Measurements from ENCODE around the gene KRT74. TPM values are rescaled to one million over a fixed set of nuclear protein-coding genes. Genes with fewer than 3 reads are reported as not detected.

Gene KRT74
- total and polyA plus RNA-seq, 2 experiments from 2014 or later = not detected

GRCh38 chr12:52591521-52591920 is 17.9 kb upstream of the KRT74 start:
- in situ Hi-C loops (cut with MboI) = no loop called here
- Histone ChIP-seq H4K20me1 (ENCODE audit: insufficient read depth) (no peaks in the 10 kb centered on the region), H2AFZ (no peak overlapping the region), H3K36me3 (ENCODE audit: low read depth) (no peaks in the 10 kb centered on the region), H3K4me2 (ENCODE audit: unreplicated experiment) (no peak overlapping the region), H3K27ac (no peak overlapping the region), H3K27me3 (replicated peaks; ENCODE audit: insufficient read depth) (peaks cover 39% of the 10 kb centered on the region), H3K4me3 (no peak overlapping the region), H3K79me2 (ENCODE audit: insufficient read depth) (no peaks in the 10 kb centered on the region), H3K4me1 (ENCODE audit: insufficient read depth) (no peaks in the 10 kb centered on the region), H3K9ac (no peak overlapping the region), H3K9me2 (ENCODE audit: insufficient read depth) (no peaks in the 10 kb centered on the region), H3F3A (ENCODE audit: insufficient read depth) (no peaks in the 10 kb centered on the region), H3K9me3 (ENCODE audit: low read depth) (no peaks in the 10 kb centered on the region)
- 66 to 75% methylated on average over 11 of the region's 11 CpGs for WGBS, 2 experiments (ENCODE audit: low coverage in 1 of 2, low lambda C conversion rate in 2 of 2, missing lambda C conversion rate in 2 of 2)
- DNase-seq = no peak
- no peak for TF ChIP-seq EZH2phosphoT487 (IDR thresholded peaks at IDR 0.05; ENCODE audit: insufficient read depth, low read depth)
- TF ChIP-seq EZH2 (IDR thresholded peaks at IDR 0.05; ENCODE audit: insufficient read depth, poor library complexity, severe bottlenecking) = no peak

- Histone ChIP-seq H3F3A (ENCODE audit: insufficient read depth) (no peaks in the 10 kb centered on the region), H3K79me2 (ENCODE audit: insufficient read depth) (no peaks in the 10 kb centered on the region), H3K9me3 (ENCODE audit: low read depth) (no peaks in the 10 kb centered on the region), H4K20me1 (ENCODE audit: insufficient read depth) (no peaks in the 10 kb centered on the region), H3K36me3 (ENCODE audit: low read depth) (no peaks in the 10 kb centered on the region), H3K4me3 (no peak overlapping the region), H3K4me2 (ENCODE audit: unreplicated experiment) (no peak overlapping the region), H3K9me2 (ENCODE audit: insufficient read depth) (no peaks in the 10 kb centered on the region), H3K27ac (no peak overlapping the region), H2AFZ (no peak overlapping the region), H3K9ac (no peak overlapping the region), H3K4me1 (ENCODE audit: insufficient read depth) (no peaks in the 10 kb centered on the region), H3K27me3 (replicated peaks; ENCODE audit: insufficient read depth) (peaks cover 27% of the 10 kb centered on the region)
- DNase-seq = no peak
- WGBS, 2 experiments (ENCODE audit: low coverage in 1 of 2, low lambda C conversion rate in 2 of 2, missing lambda C conversion rate in 2 of 2) = 60 to 63% methylated on average over 6 of the region's 6 CpGs
- TF ChIP-seq EZH2 (IDR thresholded peaks at IDR 0.05; ENCODE audit: insufficient read depth, poor library complexity, severe bottlenecking) (no peak), EZH2phosphoT487 (IDR thresholded peaks at IDR 0.05; ENCODE audit: insufficient read depth, low read depth) (no peak)
- in situ Hi-C loops (cut with MboI) = no loop called here
These were observed 16.4 kb upstream of the KRT74 start for GRCh38 chr12:52590021-52590420.

GRCh38 chr12:52587563-52587962 is 13.9 kb upstream of the KRT74 start:
- no peaks in the 10 kb centered on the region for H3K79me2 ChIP-seq (ENCODE audit: insufficient read depth)
- H3K27me3 ChIP-seq (replicated peaks; ENCODE audit: insufficient read depth) = peaks cover 20% of the 10 kb centered on the region
- H2AFZ ChIP-seq = no peak overlapping the region
- no peak overlapping the region for H3K4me2 ChIP-seq (ENCODE audit: unreplicated experiment)
- H3K36me3 ChIP-seq (ENCODE audit: low read depth) = no peaks in the 10 kb centered on the region
- no peaks in the 10 kb centered on the region for H3K4me1 ChIP-seq (ENCODE audit: insufficient read depth)
- no peaks in the 10 kb centered on the region for H3K9me2 ChIP-seq (ENCODE audit: insufficient read depth)
- in situ Hi-C loops (cut with MboI) = loop anchor here (10.0 kb wide), 1 partner anchor 397 kb away; no protein-coding TSS in a partner anchor
- H3K9me3 ChIP-seq (ENCODE audit: low read depth) = no peaks in the 10 kb centered on the region
- no peaks in the 10 kb centered on the region for H4K20me1 ChIP-seq (ENCODE audit: insufficient read depth)
- H3K4me3 ChIP-seq = no peak overlapping the region
- no peaks in the 10 kb centered on the region for H3F3A ChIP-seq (ENCODE audit: insufficient read depth)
- TF ChIP-seq EZH2phosphoT487 (IDR thresholded peaks at IDR 0.05; ENCODE audit: insufficient read depth, low read depth) (no peak), EZH2 (IDR thresholded peaks at IDR 0.05; ENCODE audit: insufficient read depth, poor library complexity, severe bottlenecking) (no peak)
- H3K27ac ChIP-seq = no peak overlapping the region
- DNase-seq = no peak
- H3K9ac ChIP-seq = no peak overlapping the region
- WGBS, 2 experiments (ENCODE audit: low coverage in 1 of 2, low lambda C conversion rate in 2 of 2, missing lambda C conversion rate in 2 of 2) = 79 to 84% methylated on average over 17 of the region's 17 CpGs

- peaks cover 12% of the 10 kb centered on the region for H3K27me3 ChIP-seq (replicated peaks; ENCODE audit: insufficient read depth)
- H3K36me3 ChIP-seq (ENCODE audit: low read depth) = no peaks in the 10 kb centered on the region
- H3F3A ChIP-seq (ENCODE audit: insufficient read depth) = no peaks in the 10 kb centered on the region
- no peak for TF ChIP-seq EZH2phosphoT487 (IDR thresholded peaks at IDR 0.05; ENCODE audit: insufficient read depth, low read depth)
- TF ChIP-seq EZH2 (IDR thresholded peaks at IDR 0.05; ENCODE audit: insufficient read depth, poor library complexity, severe bottlenecking) = no peak
- no peak overlapping the region for H3K9ac ChIP-seq
- no peaks in the 10 kb centered on the region for H3K4me1 ChIP-seq (ENCODE audit: insufficient read depth)
- no peak overlapping the region for H2AFZ ChIP-seq
- no peak overlapping the region for H3K4me3 ChIP-seq
- H3K27ac ChIP-seq = no peak overlapping the region
- no peaks in the 10 kb centered on the region for H3K9me3 ChIP-seq (ENCODE audit: low read depth)
- 50 to 60% methylated on average over 9 of the region's 9 CpGs for WGBS, 2 experiments (ENCODE audit: low coverage in 1 of 2, low lambda C conversion rate in 2 of 2, missing lambda C conversion rate in 2 of 2)
- no peaks in the 10 kb centered on the region for H3K9me2 ChIP-seq (ENCODE audit: insufficient read depth)
- DNase-seq = no peak
- in situ Hi-C loops (cut with MboI) = loop anchor here (10.0 kb wide), 1 partner anchor 399 kb away; no protein-coding TSS in a partner anchor
- no peaks in the 10 kb centered on the region for H3K79me2 ChIP-seq (ENCODE audit: insufficient read depth)
- no peak overlapping the region for H3K4me2 ChIP-seq (ENCODE audit: unreplicated experiment)
- H4K20me1 ChIP-seq (ENCODE audit: insufficient read depth) = no peaks in the 10 kb centered on the region
These were observed 12.3 kb upstream of the KRT74 start for GRCh38 chr12:52585946-52586345.

GRCh38 chr12:52585066-52585465 is 11.4 kb upstream of the KRT74 start:
- H3K9me2 ChIP-seq (ENCODE audit: insufficient read depth) = no peaks in the 10 kb centered on the region
- 38 to 48% methylated on average over 3 of the region's 3 CpGs for WGBS, 2 experiments (ENCODE audit: low coverage in 1 of 2, low lambda C conversion rate in 2 of 2, missing lambda C conversion rate in 2 of 2)
- H3K36me3 ChIP-seq (ENCODE audit: low read depth) = no peaks in the 10 kb centered on the region
- no peak overlapping the region for H3K4me3 ChIP-seq
- H3K79me2 ChIP-seq (ENCODE audit: insufficient read depth) = no peaks in the 10 kb centered on the region
- H3F3A ChIP-seq (ENCODE audit: insufficient read depth) = no peaks in the 10 kb centered on the region
- H3K27ac ChIP-seq = no peak overlapping the region
- TF ChIP-seq EZH2phosphoT487 (IDR thresholded peaks at IDR 0.05; ENCODE audit: insufficient read depth, low read depth) (no peak), EZH2 (IDR thresholded peaks at IDR 0.05; ENCODE audit: insufficient read depth, poor library complexity, severe bottlenecking) (no peak)
- peaks cover 12% of the 10 kb centered on the region for H3K27me3 ChIP-seq (replicated peaks; ENCODE audit: insufficient read depth)
- in situ Hi-C loops (cut with MboI) = loop anchor here (10.0 kb wide), 1 partner anchor 400 kb away; no protein-coding TSS in a partner anchor
- DNase-seq = no peak
- no peak overlapping the region for H3K4me2 ChIP-seq (ENCODE audit: unreplicated experiment)
- no peak overlapping the region for H3K9ac ChIP-seq
- no peak overlapping the region for H2AFZ ChIP-seq
- no peaks in the 10 kb centered on the region for H3K4me1 ChIP-seq (ENCODE audit: insufficient read depth)
- no peaks in the 10 kb centered on the region for H4K20me1 ChIP-seq (ENCODE audit: insufficient read depth)
- no peaks in the 10 kb centered on the region for H3K9me3 ChIP-seq (ENCODE audit: low read depth)
